Sigmoid colon (tissue), 4 donors: ENCODE data around the gene CRIP3.

Experiments
- POLR2A ChIP-seq, 2 donors: fragments of 450-650 bp; IDR thresholded peaks; one replicate each; pipeline ENCODE4 v1.6.1; 2016; ENCODE audit warnings: antibody characterized with exemption in 2 of 2, mild to moderate bottlenecking in 2 of 2, moderate library complexity in 2 of 2
- POLR2AphosphoS5 ChIP-seq, 4 donors: sonication (generic); formaldehyde crosslinking; IDR thresholded peaks; one replicate each; pipeline ENCODE4 v1.6.1; 2017; ENCODE audit warnings: antibody characterized with exemption in 4 of 4
- TF ChIP-seq, protein P1 (sequence below), 4 experiments: fragments of 450-650 bp in 3 of 4; fragments of 200-600 bp in 1 of 4; IDR thresholded peaks; one replicate each; pipeline ENCODE4 v1.5.1; 2016 to 2019; ENCODE audit warnings: antibody characterized with exemption in 4 of 4, mild to moderate bottlenecking in 3 of 4, moderate library complexity in 2 of 4

DNA sequence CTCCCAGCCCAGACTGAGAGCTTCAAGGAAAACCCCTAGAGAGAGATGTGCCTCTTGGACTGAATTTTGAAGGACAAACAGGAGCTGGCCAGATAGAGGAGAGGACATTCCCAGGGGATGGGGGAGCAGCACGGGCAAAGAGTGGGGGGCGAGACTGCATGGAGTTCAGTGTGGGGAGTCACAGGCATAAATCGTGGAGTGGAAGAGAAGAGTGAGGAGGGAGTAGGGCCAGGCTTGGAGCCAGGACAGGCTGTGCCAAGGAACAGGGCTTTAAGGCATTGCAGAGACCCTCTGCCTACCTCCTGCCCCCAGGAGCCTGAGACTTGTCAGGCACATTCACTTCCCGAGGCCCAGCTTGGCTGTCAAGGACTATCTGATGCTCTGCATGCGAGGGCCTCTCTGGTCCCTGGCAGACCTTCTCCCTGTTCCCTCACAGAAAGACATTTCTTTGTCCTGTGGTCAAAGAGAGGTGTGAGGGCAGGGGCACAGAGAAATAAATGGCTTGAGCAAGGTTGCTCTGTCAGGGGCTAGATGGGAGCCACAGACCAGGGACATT, 15.8 kb downstream of the CRIP3 start:
- TF ChIP-seq, protein P1, sequence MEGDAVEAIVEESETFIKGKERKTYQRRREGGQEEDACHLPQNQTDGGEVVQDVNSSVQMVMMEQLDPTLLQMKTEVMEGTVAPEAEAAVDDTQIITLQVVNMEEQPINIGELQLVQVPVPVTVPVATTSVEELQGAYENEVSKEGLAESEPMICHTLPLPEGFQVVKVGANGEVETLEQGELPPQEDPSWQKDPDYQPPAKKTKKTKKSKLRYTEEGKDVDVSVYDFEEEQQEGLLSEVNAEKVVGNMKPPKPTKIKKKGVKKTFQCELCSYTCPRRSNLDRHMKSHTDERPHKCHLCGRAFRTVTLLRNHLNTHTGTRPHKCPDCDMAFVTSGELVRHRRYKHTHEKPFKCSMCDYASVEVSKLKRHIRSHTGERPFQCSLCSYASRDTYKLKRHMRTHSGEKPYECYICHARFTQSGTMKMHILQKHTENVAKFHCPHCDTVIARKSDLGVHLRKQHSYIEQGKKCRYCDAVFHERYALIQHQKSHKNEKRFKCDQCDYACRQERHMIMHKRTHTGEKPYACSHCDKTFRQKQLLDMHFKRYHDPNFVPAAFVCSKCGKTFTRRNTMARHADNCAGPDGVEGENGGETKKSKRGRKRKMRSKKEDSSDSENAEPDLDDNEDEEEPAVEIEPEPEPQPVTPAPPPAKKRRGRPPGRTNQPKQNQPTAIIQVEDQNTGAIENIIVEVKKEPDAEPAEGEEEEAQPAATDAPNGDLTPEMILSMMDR (IDR thresholded peaks at IDR 0.05), result no peak
- TF ChIP-seq POLR2A (IDR thresholded peaks at IDR 0.05) (no peak), POLR2AphosphoS5 (IDR thresholded peaks at IDR 0.05) (no peak)
